ENCODE data around the gene TRIM29. TPM values are rescaled to one million over a fixed set of nuclear protein-coding genes. Genes with fewer than 3 reads are reported as not detected.

TRIM29 gene
- total RNA-seq, 1 donor from 2014 or later = 1.1 TPM

DNA sequence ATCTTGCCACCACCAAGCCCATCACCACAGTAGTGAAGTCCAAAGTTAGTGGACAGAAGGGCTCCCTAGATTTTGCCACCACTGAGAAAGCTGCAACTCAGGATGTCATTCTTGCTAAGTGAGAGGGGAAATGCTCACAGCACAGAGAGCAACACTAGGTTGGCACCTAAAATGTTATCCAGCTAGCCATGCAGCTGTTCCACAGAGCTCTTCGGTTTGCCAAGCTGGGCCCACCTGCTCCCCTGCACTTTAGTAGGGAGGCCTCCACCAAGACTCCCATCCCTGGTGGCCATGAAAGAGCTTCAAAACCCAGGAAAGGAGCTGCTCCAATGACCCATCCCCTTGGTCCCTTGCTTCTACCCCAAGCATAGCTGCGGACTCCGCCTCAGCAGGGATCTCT, 63.8 kb downstream of the TRIM29 start:
- Histone ChIP-seq H3K4me3 (ENCODE audit: insufficient read depth, low read depth, low read length) (no peak overlapping the region), H3K4me1 (ENCODE audit: insufficient read depth, low read length) (no peaks in the 10 kb centered on the region), H3K4me2 (ENCODE audit: low read length) (no peak overlapping the region), H3K27ac (ENCODE audit: low read depth, low read length) (no peak overlapping the region), H3K36me3 (ENCODE audit: insufficient read depth, low read length) (no peaks in the 10 kb centered on the region), H2AFZ (ENCODE audit: low read depth, low read length) (no peak overlapping the region), H3K9ac (ENCODE audit: low read length) (no peak overlapping the region), H3K9me3 (ENCODE audit: insufficient read depth, low read depth, low read length) (peaks cover 3% of the 10 kb centered on the region), H4K20me1 (ENCODE audit: insufficient read depth, low read length) (no peaks in the 10 kb centered on the region), H3K27me3 (ENCODE audit: insufficient read depth, low read length) (peaks cover 3% of the 10 kb centered on the region), H3K79me2 (ENCODE audit: insufficient read depth, low read length) (no peaks in the 10 kb centered on the region)
- Mint-ChIP-seq H3K4me3 (ENCODE audit: unreplicated experiment) (no peak overlapping the region), H3K4me1 (ENCODE audit: low read depth, unreplicated experiment) (no peaks in the 10 kb centered on the region), H3K27me3 (ENCODE audit: low read depth, unreplicated experiment) (peaks cover 41% of the 10 kb centered on the region), H3K9me3 (ENCODE audit: unreplicated experiment) (peaks cover 2% of the 10 kb centered on the region), H3K27ac (ENCODE audit: unreplicated experiment) (no peak overlapping the region), H3K36me3 (ENCODE audit: low read depth, unreplicated experiment) (no peaks in the 10 kb centered on the region)
- FAIRE-seq (no peak), DNase-seq (ENCODE audit: low read depth) (no peak)
- TF ChIP-seq, protein P1, sequence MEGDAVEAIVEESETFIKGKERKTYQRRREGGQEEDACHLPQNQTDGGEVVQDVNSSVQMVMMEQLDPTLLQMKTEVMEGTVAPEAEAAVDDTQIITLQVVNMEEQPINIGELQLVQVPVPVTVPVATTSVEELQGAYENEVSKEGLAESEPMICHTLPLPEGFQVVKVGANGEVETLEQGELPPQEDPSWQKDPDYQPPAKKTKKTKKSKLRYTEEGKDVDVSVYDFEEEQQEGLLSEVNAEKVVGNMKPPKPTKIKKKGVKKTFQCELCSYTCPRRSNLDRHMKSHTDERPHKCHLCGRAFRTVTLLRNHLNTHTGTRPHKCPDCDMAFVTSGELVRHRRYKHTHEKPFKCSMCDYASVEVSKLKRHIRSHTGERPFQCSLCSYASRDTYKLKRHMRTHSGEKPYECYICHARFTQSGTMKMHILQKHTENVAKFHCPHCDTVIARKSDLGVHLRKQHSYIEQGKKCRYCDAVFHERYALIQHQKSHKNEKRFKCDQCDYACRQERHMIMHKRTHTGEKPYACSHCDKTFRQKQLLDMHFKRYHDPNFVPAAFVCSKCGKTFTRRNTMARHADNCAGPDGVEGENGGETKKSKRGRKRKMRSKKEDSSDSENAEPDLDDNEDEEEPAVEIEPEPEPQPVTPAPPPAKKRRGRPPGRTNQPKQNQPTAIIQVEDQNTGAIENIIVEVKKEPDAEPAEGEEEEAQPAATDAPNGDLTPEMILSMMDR (IDR thresholded peaks at IDR 0.05; ENCODE audit: insufficient read depth, low read depth, low read length) = no peak
- TF ChIP-seq EZH2 (IDR thresholded peaks at IDR 0.05; ENCODE audit: insufficient read depth, low read length) = no peak

DNA sequence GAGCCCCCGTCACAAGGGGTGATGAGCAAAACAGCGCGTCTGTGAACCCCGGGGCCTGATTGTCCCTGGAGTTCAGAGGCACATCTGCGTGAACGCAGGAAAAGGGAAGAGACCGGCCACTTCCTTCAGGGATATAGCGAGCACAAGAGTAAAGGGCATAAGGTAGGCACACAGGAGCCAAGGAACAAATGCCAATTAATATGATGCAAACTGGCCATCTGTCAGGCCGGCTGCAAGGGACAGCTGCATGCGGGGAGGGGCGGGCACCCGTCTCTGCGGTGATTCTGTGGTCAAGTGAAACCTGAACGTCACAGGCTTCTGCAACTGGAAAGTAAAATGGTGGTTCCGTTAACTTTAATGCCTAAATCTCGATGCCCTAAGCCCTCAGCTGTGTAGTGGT, 64.7 kb downstream of the TRIM29 start:
- DNase-seq (ENCODE audit: low read depth) = no peak
- Histone ChIP-seq H3K27me3 (ENCODE audit: insufficient read depth, low read length) (peaks cover 3% of the 10 kb centered on the region), H3K27ac (ENCODE audit: low read depth, low read length) (no peak overlapping the region), H4K20me1 (ENCODE audit: insufficient read depth, low read length) (no peaks in the 10 kb centered on the region), H3K36me3 (ENCODE audit: insufficient read depth, low read length) (no peaks in the 10 kb centered on the region), H3K4me1 (ENCODE audit: insufficient read depth, low read length) (no peaks in the 10 kb centered on the region), H3K4me2 (ENCODE audit: low read length) (no peak overlapping the region), H3K9me3 (ENCODE audit: insufficient read depth, low read depth, low read length) (no peaks in the 10 kb centered on the region), H3K79me2 (ENCODE audit: insufficient read depth, low read length) (no peaks in the 10 kb centered on the region), H3K9ac (ENCODE audit: low read length) (no peak overlapping the region), H2AFZ (ENCODE audit: low read depth, low read length) (no peak overlapping the region), H3K4me3 (ENCODE audit: insufficient read depth, low read depth, low read length) (no peak overlapping the region)
- Mint-ChIP-seq H3K27ac (ENCODE audit: unreplicated experiment) (no peak overlapping the region), H3K4me1 (ENCODE audit: low read depth, unreplicated experiment) (peaks cover 3% of the 10 kb centered on the region), H3K27me3 (ENCODE audit: low read depth, unreplicated experiment) (peaks cover 35% of the 10 kb centered on the region), H3K9me3 (ENCODE audit: unreplicated experiment) (peaks cover 2% of the 10 kb centered on the region), H3K36me3 (ENCODE audit: low read depth, unreplicated experiment) (no peaks in the 10 kb centered on the region), H3K4me3 (ENCODE audit: unreplicated experiment) (no peak overlapping the region)
- FAIRE-seq = no peak
- TF ChIP-seq, protein P1 (IDR thresholded peaks at IDR 0.05; ENCODE audit: insufficient read depth, low read depth, low read length) = no peak
- TF ChIP-seq EZH2 (IDR thresholded peaks at IDR 0.05; ENCODE audit: insufficient read depth, low read length) = no peak

DNA sequence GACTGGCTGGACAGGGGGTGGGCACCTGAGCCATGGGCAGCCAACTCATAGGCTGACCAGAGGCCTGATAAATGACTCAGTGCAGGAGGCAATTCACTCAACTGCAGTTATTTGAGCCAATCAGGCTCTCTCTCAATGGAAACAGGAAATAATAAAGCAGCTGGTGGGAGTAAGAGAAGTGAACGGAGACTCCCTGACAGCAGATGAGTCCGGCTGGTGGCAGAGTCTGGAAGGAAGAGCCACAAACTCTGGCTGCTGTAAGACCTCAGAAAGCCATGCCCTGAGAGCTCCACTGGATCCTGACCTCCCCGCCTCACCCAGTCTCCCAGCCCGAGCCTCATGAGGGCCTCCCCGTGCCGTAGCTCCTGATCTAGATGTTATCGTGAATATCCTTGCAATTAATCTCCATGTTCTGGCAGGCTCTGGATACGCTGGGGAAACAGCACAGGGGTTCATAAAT, 69.8 kb downstream of the TRIM29 start:
- H3K27me3 Mint-ChIP-seq (ENCODE audit: low read depth, unreplicated experiment) = peaks cover 34% of the 10 kb centered on the region
- DNase-seq (ENCODE audit: low read depth) (peak; percentile 33), FAIRE-seq (no peak)
- no peaks in the 10 kb centered on the region for H3K9me3 Mint-ChIP-seq (ENCODE audit: unreplicated experiment)
- H3K27ac Mint-ChIP-seq (ENCODE audit: unreplicated experiment) = peak overlapping the region; percentile 79
- H3K4me3 Mint-ChIP-seq (ENCODE audit: unreplicated experiment) = no peak overlapping the region
- Histone ChIP-seq H3K36me3 (ENCODE audit: insufficient read depth, low read length) (no peaks in the 10 kb centered on the region), H3K9me3 (ENCODE audit: insufficient read depth, low read depth, low read length) (no peaks in the 10 kb centered on the region), H2AFZ (ENCODE audit: low read depth, low read length) (no peak overlapping the region), H3K9ac (ENCODE audit: low read length) (no peak overlapping the region), H3K27me3 (ENCODE audit: insufficient read depth, low read length) (peaks cover 3% of the 10 kb centered on the region), H3K4me3 (ENCODE audit: insufficient read depth, low read depth, low read length) (no peak overlapping the region), H4K20me1 (ENCODE audit: insufficient read depth, low read length) (no peaks in the 10 kb centered on the region), H3K4me2 (ENCODE audit: low read length) (peak overlapping the region; percentile 45), H3K4me1 (ENCODE audit: insufficient read depth, low read length) (no peaks in the 10 kb centered on the region), H3K27ac (ENCODE audit: low read depth, low read length) (no peak overlapping the region), H3K79me2 (ENCODE audit: insufficient read depth, low read length) (no peaks in the 10 kb centered on the region)
- TF ChIP-seq, protein P1 (IDR thresholded peaks at IDR 0.05; ENCODE audit: insufficient read depth, low read depth, low read length) = no peak
- no peak for TF ChIP-seq EZH2 (IDR thresholded peaks at IDR 0.05; ENCODE audit: insufficient read depth, low read length)
- H3K4me1 Mint-ChIP-seq (ENCODE audit: low read depth, unreplicated experiment) = peaks cover 10% of the 10 kb centered on the region
- H3K36me3 Mint-ChIP-seq (ENCODE audit: low read depth, unreplicated experiment) = no peaks in the 10 kb centered on the region
